ENCODE results near the gene PLEKHM3. TPM values are rescaled to one million over a fixed set of nuclear protein-coding genes. Genes with fewer than 3 reads are reported as not detected.

Gene PLEKHM3
- total RNA-seq, 1 experiment from 2014 or later, result 8.4 TPM

DNA sequence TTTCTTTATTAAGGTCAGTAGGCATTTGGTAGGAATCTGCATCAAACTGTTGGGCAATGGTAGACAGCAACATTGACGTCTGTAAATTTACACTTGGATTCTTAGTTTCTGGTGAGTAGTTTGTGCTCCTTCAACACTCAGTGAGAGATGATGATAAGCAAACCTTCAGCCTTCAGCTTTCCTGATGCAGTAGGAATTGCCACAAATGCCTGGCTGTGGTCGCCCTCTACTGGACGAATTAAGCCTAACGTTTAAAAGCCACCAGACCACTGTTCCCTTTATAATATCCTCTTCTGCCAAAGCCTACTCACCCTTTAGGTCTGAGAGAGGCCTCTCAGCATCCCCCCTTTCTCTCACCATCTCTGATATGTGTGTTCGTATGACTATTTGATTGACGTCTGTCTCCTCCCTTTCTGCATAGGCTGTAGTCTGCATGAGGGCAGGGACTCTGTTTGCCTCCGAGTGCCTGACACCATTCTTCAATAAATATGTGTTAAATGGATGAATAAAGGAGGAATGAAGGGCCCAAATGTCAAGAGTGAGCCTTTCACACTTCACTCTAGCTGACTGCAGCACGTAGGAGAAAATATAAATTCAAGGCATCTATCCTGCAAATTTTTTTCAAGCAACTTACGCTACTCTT lies 47.0 kb upstream of the PLEKHM3 start:
- ChIA-PET CTCF (interaction anchor here (0.6 kb wide), 2 partner anchors 90 to 439 kb away, joined by 3 read pairs; no protein-coding TSS in a partner anchor), POLR2A (ENCODE audit: unreplicated experiment) (no interaction called here)
- no peaks in the 10 kb centered on the region for H4K20me1 ChIP-seq (ENCODE audit: insufficient read depth)
- no peaks in the 10 kb centered on the region for H3K27me3 ChIP-seq (ENCODE audit: insufficient read depth, low read depth)
- H3K9me2 ChIP-seq (ENCODE audit: insufficient read depth), result no peaks in the 10 kb centered on the region
- TF ChIP-seq, protein P1, sequence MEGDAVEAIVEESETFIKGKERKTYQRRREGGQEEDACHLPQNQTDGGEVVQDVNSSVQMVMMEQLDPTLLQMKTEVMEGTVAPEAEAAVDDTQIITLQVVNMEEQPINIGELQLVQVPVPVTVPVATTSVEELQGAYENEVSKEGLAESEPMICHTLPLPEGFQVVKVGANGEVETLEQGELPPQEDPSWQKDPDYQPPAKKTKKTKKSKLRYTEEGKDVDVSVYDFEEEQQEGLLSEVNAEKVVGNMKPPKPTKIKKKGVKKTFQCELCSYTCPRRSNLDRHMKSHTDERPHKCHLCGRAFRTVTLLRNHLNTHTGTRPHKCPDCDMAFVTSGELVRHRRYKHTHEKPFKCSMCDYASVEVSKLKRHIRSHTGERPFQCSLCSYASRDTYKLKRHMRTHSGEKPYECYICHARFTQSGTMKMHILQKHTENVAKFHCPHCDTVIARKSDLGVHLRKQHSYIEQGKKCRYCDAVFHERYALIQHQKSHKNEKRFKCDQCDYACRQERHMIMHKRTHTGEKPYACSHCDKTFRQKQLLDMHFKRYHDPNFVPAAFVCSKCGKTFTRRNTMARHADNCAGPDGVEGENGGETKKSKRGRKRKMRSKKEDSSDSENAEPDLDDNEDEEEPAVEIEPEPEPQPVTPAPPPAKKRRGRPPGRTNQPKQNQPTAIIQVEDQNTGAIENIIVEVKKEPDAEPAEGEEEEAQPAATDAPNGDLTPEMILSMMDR (conservative IDR thresholded peaks at IDR 0.05), result peak; percentile 74
- TF ChIP-seq EZH2 (IDR thresholded peaks at IDR 0.05; ENCODE audit: low read depth), result no peak
- no peaks in the 10 kb centered on the region for H3K4me1 ChIP-seq (replicated peaks; ENCODE audit: insufficient read depth)
- H3K4me3 ChIP-seq, result no peak overlapping the region
- H3K79me2 ChIP-seq (ENCODE audit: low read depth), result no peaks in the 10 kb centered on the region
- H3K36me3 ChIP-seq (ENCODE audit: low read depth), result no peaks in the 10 kb centered on the region
- H3K27ac ChIP-seq, result no peak overlapping the region
- H3F3A ChIP-seq (ENCODE audit: insufficient read depth, low read depth), result no peaks in the 10 kb centered on the region
- no peak overlapping the region for H2AFZ ChIP-seq
- peak in 1 of 2 experiments; percentile 55 for DNase-seq
- H3K9me3 ChIP-seq (ENCODE audit: insufficient read depth, low read depth), result no peaks in the 10 kb centered on the region
- no peak overlapping the region for H3K4me2 ChIP-seq
- no TSS peak for BruUV-seq (replicated peaks)
- intact Hi-C loops (cut with micrococcal nuclease; ENCODE audit: unreplicated experiment), result loop anchor here (1.0 to 10.0 kb wide), 6 partner anchors 326 to 1380 kb away; partner anchors contain the start of gene METTL21A

DNA sequence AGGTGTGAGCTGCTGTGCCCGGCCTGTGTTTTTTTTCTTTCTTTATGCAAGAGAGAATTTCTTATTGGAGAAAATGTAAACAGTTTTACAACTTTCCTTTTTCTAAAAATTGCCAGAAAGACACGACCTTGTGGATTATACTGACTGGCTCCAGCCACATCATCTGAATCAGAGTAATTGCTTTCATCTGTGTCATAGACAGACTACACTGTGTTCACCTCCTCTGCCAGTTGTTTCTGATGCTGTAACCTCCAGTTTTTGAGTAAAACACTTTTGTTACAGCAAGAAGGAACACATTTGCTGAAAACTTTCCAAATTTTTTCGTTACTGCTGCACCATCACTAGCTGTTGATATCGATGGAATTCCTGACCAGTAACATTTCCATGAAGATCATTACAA lies 43.9 kb upstream of the PLEKHM3 start:
- BruUV-seq (replicated peaks), result no TSS peak
- Histone ChIP-seq H3K27me3 (ENCODE audit: insufficient read depth, low read depth) (no peaks in the 10 kb centered on the region), H3K4me1 (replicated peaks; ENCODE audit: insufficient read depth) (peaks cover 7% of the 10 kb centered on the region), H3F3A (ENCODE audit: insufficient read depth, low read depth) (no peaks in the 10 kb centered on the region), H3K36me3 (ENCODE audit: low read depth) (no peaks in the 10 kb centered on the region), H2AFZ (no peak overlapping the region), H3K9me3 (ENCODE audit: insufficient read depth, low read depth) (no peaks in the 10 kb centered on the region), H3K9me2 (ENCODE audit: insufficient read depth) (no peaks in the 10 kb centered on the region), H3K4me2 (no peak overlapping the region), H4K20me1 (ENCODE audit: insufficient read depth) (no peaks in the 10 kb centered on the region), H3K79me2 (ENCODE audit: low read depth) (no peaks in the 10 kb centered on the region), H3K4me3 (no peak overlapping the region), H3K27ac (no peak overlapping the region)
- no peak for DNase-seq
- intact Hi-C loops (cut with micrococcal nuclease; ENCODE audit: unreplicated experiment), result no loop called here
- CTCF ChIA-PET, result no interaction called here
- no peak for TF ChIP-seq EZH2 (IDR thresholded peaks at IDR 0.05; ENCODE audit: low read depth)
- TF ChIP-seq, protein P1 (conservative IDR thresholded peaks at IDR 0.05), result no peak
- POLR2A ChIA-PET (ENCODE audit: unreplicated experiment), result no interaction called here

DNA sequence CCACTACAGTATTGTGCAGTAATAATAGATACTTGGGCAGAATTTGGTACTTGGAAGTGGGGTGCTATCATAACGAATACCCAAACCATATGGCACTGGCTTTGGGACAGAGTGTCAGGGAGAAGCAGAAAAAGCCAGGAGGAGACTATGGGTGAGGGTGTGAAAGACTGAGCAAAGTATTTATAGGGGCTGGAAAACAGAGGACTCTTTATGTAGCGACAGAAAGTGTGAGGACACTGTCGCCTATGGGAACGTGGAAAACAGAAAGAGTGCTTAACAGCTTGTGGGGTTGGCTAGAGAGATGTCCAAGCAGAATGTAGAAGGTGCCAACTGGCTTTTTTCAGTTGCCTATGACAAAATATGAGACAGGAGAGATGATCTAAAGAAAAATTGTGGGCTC lies 40.7 kb upstream of the PLEKHM3 start:
- BruUV-seq (replicated peaks), result no TSS peak
- peaks cover 8% of the 10 kb centered on the region for H3K4me1 ChIP-seq (replicated peaks; ENCODE audit: insufficient read depth)

More for the DNA sequence above, 40.7 kb upstream of the PLEKHM3 start:
- Histone ChIP-seq H3K27me3 (ENCODE audit: insufficient read depth, low read depth) (no peaks in the 10 kb centered on the region), H3K79me2 (ENCODE audit: low read depth) (no peaks in the 10 kb centered on the region), H4K20me1 (ENCODE audit: insufficient read depth) (no peaks in the 10 kb centered on the region), H2AFZ (no peak overlapping the region), H3K4me3 (no peak overlapping the region), H3K4me2 (no peak overlapping the region), H3K9me3 (ENCODE audit: insufficient read depth, low read depth) (no peaks in the 10 kb centered on the region), H3K9me2 (ENCODE audit: insufficient read depth) (no peaks in the 10 kb centered on the region), H3K27ac (no peak overlapping the region), H3K36me3 (ENCODE audit: low read depth) (no peaks in the 10 kb centered on the region), H3F3A (ENCODE audit: insufficient read depth, low read depth) (no peaks in the 10 kb centered on the region)
- CTCF ChIA-PET, result no interaction called here
- TF ChIP-seq, protein P1 (conservative IDR thresholded peaks at IDR 0.05), result no peak
- no peak for TF ChIP-seq EZH2 (IDR thresholded peaks at IDR 0.05; ENCODE audit: low read depth)
- intact Hi-C loops (cut with micrococcal nuclease; ENCODE audit: unreplicated experiment), result no loop called here
- POLR2A ChIA-PET (ENCODE audit: unreplicated experiment), result no interaction called here
- DNase-seq, result no peak
